ENCODE data around the gene YAF2.

- TF ChIP-seq POLR2A (IDR thresholded peaks at IDR 0.05): no peak
- TF ChIP-seq, protein P1, sequence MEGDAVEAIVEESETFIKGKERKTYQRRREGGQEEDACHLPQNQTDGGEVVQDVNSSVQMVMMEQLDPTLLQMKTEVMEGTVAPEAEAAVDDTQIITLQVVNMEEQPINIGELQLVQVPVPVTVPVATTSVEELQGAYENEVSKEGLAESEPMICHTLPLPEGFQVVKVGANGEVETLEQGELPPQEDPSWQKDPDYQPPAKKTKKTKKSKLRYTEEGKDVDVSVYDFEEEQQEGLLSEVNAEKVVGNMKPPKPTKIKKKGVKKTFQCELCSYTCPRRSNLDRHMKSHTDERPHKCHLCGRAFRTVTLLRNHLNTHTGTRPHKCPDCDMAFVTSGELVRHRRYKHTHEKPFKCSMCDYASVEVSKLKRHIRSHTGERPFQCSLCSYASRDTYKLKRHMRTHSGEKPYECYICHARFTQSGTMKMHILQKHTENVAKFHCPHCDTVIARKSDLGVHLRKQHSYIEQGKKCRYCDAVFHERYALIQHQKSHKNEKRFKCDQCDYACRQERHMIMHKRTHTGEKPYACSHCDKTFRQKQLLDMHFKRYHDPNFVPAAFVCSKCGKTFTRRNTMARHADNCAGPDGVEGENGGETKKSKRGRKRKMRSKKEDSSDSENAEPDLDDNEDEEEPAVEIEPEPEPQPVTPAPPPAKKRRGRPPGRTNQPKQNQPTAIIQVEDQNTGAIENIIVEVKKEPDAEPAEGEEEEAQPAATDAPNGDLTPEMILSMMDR (IDR thresholded peaks at IDR 0.05): no peak
- no peak for TF ChIP-seq POLR2AphosphoS5 (IDR thresholded peaks at IDR 0.05)
- TF ChIP-seq EP300 (IDR thresholded peaks at IDR 0.05): no peak
These were observed 63.1 kb downstream of the YAF2 start for GRCh38 chr12:42174978-42175377.

Measured in suprapubic skin (tissue), 4 donors.